ENCODE results near the gene IL1RL1. TPM values are rescaled to one million over a fixed set of nuclear protein-coding genes. Genes with fewer than 3 reads are reported as not detected.

IL1RL1 gene
- 10 to 100 TPM in 1 of 4 donors, 1 to 10 TPM in 2, under 1 TPM in 1; 0.45 to 10.9 (median 5.8) TPM for total RNA-seq

DNA sequence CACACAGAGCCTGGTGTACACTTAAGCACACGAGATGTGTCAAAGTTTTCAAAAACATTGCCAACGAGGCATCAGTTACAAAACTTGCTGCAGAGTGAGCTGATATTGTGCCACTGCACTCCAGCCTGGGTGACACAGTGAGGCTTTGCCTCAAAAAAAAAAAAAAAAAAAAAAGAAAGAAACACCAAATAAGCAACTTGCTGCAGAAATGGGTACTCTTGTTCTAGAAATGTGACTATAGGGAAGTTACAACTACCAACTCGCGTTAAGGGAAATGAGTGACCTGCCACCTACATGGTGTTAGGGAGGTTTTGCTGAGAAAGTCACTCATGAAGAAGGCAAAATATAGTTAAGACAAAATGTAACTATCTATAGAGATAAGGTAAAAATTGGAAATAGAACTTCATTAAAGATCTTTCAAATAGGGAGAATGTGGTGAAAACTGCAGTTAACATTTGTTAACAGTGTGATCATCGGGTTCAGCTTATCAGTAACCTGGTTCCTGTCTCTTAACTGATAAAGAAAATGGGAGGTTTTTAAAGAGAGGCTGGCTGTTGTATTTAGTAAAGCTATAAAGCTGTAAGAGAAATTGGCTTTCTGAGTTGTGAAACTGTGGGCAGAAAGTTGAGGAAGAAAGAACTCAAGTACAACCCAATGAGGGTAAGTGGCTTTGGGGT is at the start of gene IL1RL1:
TSS of gene IL1RL1 (plus strand) at position 600 of the 677 bp plus-strand sequence. CDS start 26,702 bp downstream, outside the sequence.
- WGBS, 2 donors: 67 to 84% methylated on average over 5 of the region's 5 CpGs
- no peaks in the 10 kb centered on the region for H3K9me3 ChIP-seq
- no peak within 1 kb of the TSS for H3K27ac ChIP-seq
- intact Hi-C loops (cut with DNase I): no loop called here
- H3K4me3 ChIP-seq: no peak within 1 kb of the TSS
- no peak for DNase-seq
- TF ChIP-seq, protein P1, sequence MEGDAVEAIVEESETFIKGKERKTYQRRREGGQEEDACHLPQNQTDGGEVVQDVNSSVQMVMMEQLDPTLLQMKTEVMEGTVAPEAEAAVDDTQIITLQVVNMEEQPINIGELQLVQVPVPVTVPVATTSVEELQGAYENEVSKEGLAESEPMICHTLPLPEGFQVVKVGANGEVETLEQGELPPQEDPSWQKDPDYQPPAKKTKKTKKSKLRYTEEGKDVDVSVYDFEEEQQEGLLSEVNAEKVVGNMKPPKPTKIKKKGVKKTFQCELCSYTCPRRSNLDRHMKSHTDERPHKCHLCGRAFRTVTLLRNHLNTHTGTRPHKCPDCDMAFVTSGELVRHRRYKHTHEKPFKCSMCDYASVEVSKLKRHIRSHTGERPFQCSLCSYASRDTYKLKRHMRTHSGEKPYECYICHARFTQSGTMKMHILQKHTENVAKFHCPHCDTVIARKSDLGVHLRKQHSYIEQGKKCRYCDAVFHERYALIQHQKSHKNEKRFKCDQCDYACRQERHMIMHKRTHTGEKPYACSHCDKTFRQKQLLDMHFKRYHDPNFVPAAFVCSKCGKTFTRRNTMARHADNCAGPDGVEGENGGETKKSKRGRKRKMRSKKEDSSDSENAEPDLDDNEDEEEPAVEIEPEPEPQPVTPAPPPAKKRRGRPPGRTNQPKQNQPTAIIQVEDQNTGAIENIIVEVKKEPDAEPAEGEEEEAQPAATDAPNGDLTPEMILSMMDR (IDR thresholded peaks at IDR 0.05): no peak
- TF ChIP-seq POLR2A (IDR thresholded peaks at IDR 0.05): no peak
- H3K4me1 ChIP-seq: no peaks in the 10 kb centered on the region
- peaks cover 0 to 16% (median 0%) of the 10 kb centered on the region in 4 donors for H3K27me3 ChIP-seq
- no peaks in the 10 kb centered on the region for H3K36me3 ChIP-seq

DNA sequence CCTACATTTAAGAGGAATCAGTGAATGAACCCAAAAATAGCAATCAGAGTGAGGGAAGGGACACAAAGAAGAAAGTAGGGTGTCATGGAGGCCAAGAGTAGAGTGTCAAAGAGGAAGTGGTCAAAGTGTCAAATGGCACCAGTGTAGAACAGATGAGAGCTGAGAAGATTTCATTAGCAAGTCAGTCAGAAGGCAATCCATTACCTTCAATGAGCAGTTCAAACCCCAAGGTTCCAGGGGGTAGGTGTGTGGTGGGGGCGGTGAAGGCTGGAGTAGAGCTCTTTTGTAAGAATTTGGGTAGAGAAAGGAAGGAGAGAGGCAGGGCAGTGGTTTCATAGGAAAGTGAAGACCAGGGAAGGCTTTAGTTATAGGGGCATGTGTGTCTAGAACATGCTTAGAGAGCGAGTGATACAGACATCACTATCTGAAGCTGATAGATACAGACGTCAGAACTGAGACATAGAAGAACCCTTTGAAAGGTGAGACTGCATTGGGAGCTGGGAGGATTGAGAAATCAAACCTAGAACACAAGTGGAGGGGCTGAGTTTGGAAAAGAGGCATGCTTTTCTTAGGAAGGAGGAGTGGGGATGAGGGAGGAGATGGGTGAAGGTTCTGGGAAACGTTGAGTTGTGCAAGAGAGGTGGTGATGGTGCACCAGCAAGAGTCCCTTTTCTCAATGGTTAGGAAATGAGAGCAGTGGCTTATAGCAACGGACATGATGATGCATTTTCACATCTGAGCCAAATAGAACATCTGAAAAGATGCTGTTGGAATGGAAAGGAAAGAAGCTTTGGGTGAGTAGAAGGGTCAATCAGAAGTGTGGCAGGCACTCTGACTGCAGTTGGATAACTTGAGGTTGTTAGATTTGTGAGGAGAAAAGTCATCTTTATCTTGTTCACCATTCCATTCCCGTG is 48.9 kb upstream of the IL1RL1 start:
- intact Hi-C loops (cut with DNase I): no loop called here
- Histone ChIP-seq H3K27me3 (peaks cover 0 to 16% (median 0%) of the 10 kb centered on the region in 4 donors), H3K27ac (no peak overlapping the region), H3K9me3 (no peaks in the 10 kb centered on the region), H3K4me1 (no peaks in the 10 kb centered on the region), H3K4me3 (no peak overlapping the region), H3K36me3 (no peaks in the 10 kb centered on the region)
- WGBS, 2 donors: 65% methylated on average over 6 of the region's 6 CpGs
- no peak for DNase-seq
- no peak for TF ChIP-seq POLR2A (IDR thresholded peaks at IDR 0.05)
- TF ChIP-seq, protein P1 (IDR thresholded peaks at IDR 0.05): no peak

GRCh38 chr2:102264952-102265351 is 46.4 kb upstream of the IL1RL1 start:
- intact Hi-C loops (cut with DNase I): no loop called here
- Histone ChIP-seq H3K27ac (no peak overlapping the region), H3K9me3 (no peaks in the 10 kb centered on the region), H3K36me3 (no peaks in the 10 kb centered on the region), H3K4me3 (no peak overlapping the region), H3K4me1 (no peaks in the 10 kb centered on the region), H3K27me3 (peaks cover 0 to 16% (median 0%) of the 10 kb centered on the region in 4 donors)
- 82 to 92% methylated on average over 2 of the region's 2 CpGs for WGBS, 2 donors
- DNase-seq: no peak
- TF ChIP-seq, protein P1 (IDR thresholded peaks at IDR 0.05): no peak
- TF ChIP-seq POLR2A (IDR thresholded peaks at IDR 0.05): no peak

- H3K9me3 ChIP-seq: no peaks in the 10 kb centered on the region
- H3K27ac ChIP-seq: no peak overlapping the region
- H3K36me3 ChIP-seq: no peaks in the 10 kb centered on the region
- no peak overlapping the region for H3K4me3 ChIP-seq
- WGBS, 2 donors: 78 to 88% methylated on average over 1 of the region's 1 CpG
- H3K27me3 ChIP-seq: peaks cover 0 to 14% (median 0%) of the 10 kb centered on the region in 4 donors
- intact Hi-C loops (cut with DNase I): no loop called here
- DNase-seq: no peak
- no peaks in the 10 kb centered on the region for H3K4me1 ChIP-seq
- TF ChIP-seq, protein P1 (IDR thresholded peaks at IDR 0.05): no peak
- no peak for TF ChIP-seq POLR2A (IDR thresholded peaks at IDR 0.05)
These were observed 45.2 kb upstream of the IL1RL1 start for GRCh38 chr2:102266204-102266603.

- Histone ChIP-seq H3K27ac (no peak overlapping the region), H3K36me3 (no peaks in the 10 kb centered on the region), H3K9me3 (no peaks in the 10 kb centered on the region), H3K27me3 (peaks cover 0 to 15% (median 0%) of the 10 kb centered on the region in 4 donors), H3K4me3 (no peak overlapping the region), H3K4me1 (no peaks in the 10 kb centered on the region)
- intact Hi-C loops (cut with DNase I): no loop called here
- whole genome bisulfite sequencing, 2 donors: 64 to 75% methylated on average over 6 of the region's 6 CpGs
- no peak for DNase-seq
- TF ChIP-seq POLR2A (IDR thresholded peaks at IDR 0.05): no peak
- TF ChIP-seq, protein P1 (IDR thresholded peaks at IDR 0.05): no peak
These were observed 43.6 kb upstream of the IL1RL1 start for GRCh38 chr2:102267774-102268173.

Data from esophagus squamous epithelium (tissue), 5 donors.